Rectal smooth muscle tissue (tissue), 1 donor: ENCODE data around the gene PRPF40B.

Experiments used
- H3K27ac ChIP-seq: one replicate; pipeline ENCODE4 v1.7.0; 2013; ENCODE audit warnings: low read depth, low read length, inconsistent platforms
- H3K27me3 ChIP-seq: one replicate; pipeline ENCODE4 v1.7.0; 2013; ENCODE audit warnings: low read length; ENCODE audit not compliant: control insufficient read depth, insufficient read depth
- H3K36me3 ChIP-seq: one replicate; pipeline ENCODE4 v1.7.0; 2013; ENCODE audit warnings: low read length; ENCODE audit not compliant: control insufficient read depth, insufficient read depth
- H3K4me1 ChIP-seq: one replicate; pipeline ENCODE4 v1.7.0; 2013; ENCODE audit warnings: low read length; ENCODE audit not compliant: control insufficient read depth, insufficient read depth
- H3K4me3 ChIP-seq: one replicate; pipeline ENCODE4 v1.7.0; 2013; ENCODE audit warnings: low read length
- H3K9ac ChIP-seq: one replicate; pipeline ENCODE4 v1.7.0; 2013; ENCODE audit warnings: low read length

PRPF40B gene

GRCh38 chr12:49645146-49646039 is 22.0 kb downstream of the PRPF40B start:
- Histone ChIP-seq H3K36me3 (peaks cover 12% of the 10 kb centered on the region), H3K27me3 (no peaks in the 10 kb centered on the region), H3K4me3 (no peak overlapping the region), H3K9ac (no peak overlapping the region), H3K4me1 (peaks cover 2% of the 10 kb centered on the region), H3K27ac (no peak overlapping the region)

GRCh38 chr12:49646331-49646830 is 23.0 kb downstream of the PRPF40B start:
- Histone ChIP-seq H3K4me1 (peaks cover 2% of the 10 kb centered on the region), H3K4me3 (no peak overlapping the region), H3K9ac (no peak overlapping the region), H3K36me3 (peaks cover 10% of the 10 kb centered on the region), H3K27ac (no peak overlapping the region), H3K27me3 (no peaks in the 10 kb centered on the region)

- H3K27ac ChIP-seq = no peak overlapping the region
- no peaks in the 10 kb centered on the region for H3K27me3 ChIP-seq
- no peak overlapping the region for H3K9ac ChIP-seq
These were observed 23.7 kb downstream of the PRPF40B start for GRCh38 chr12:49646871-49647654.

GRCh38 chr12:49647827-49648711 is 24.7 kb downstream of the PRPF40B start:
- no peak overlapping the region for H3K4me3 ChIP-seq
- no peak overlapping the region for H3K27ac ChIP-seq
- H3K9ac ChIP-seq = no peak overlapping the region
- peaks cover 5% of the 10 kb centered on the region for H3K36me3 ChIP-seq
- no peaks in the 10 kb centered on the region for H3K27me3 ChIP-seq
- peaks cover 2% of the 10 kb centered on the region for H3K4me1 ChIP-seq

More at GRCh38 chr12:49646871-49647654, 23.7 kb downstream of the PRPF40B start:
- Histone ChIP-seq H3K36me3 (peaks cover 9% of the 10 kb centered on the region), H3K4me3 (no peak overlapping the region), H3K4me1 (peaks cover 2% of the 10 kb centered on the region)

GRCh38 chr12:49648712-49649003 is 25.3 kb downstream of the PRPF40B start:
- H3K36me3 ChIP-seq = peaks cover 5% of the 10 kb centered on the region
- H3K4me1 ChIP-seq = peaks cover 2% of the 10 kb centered on the region
- H3K27ac ChIP-seq = no peak overlapping the region
- H3K9ac ChIP-seq = no peak overlapping the region
- no peaks in the 10 kb centered on the region for H3K27me3 ChIP-seq
- no peak overlapping the region for H3K4me3 ChIP-seq

GRCh38 chr12:49649445-49649844 is 26.1 kb downstream of the PRPF40B start:
- H3K36me3 ChIP-seq = peaks cover 5% of the 10 kb centered on the region
- H3K4me3 ChIP-seq = no peak overlapping the region
- H3K4me1 ChIP-seq = peaks cover 2% of the 10 kb centered on the region
- H3K27me3 ChIP-seq = no peaks in the 10 kb centered on the region
- no peak overlapping the region for H3K27ac ChIP-seq
- H3K9ac ChIP-seq = no peak overlapping the region

- H3K4me1 ChIP-seq = no peaks in the 10 kb centered on the region
- no peak overlapping the region for H3K4me3 ChIP-seq
- no peak overlapping the region for H3K9ac ChIP-seq
- H3K27me3 ChIP-seq = no peaks in the 10 kb centered on the region
- no peak overlapping the region for H3K27ac ChIP-seq
- peaks cover 5% of the 10 kb centered on the region for H3K36me3 ChIP-seq
These were observed 26.5 kb downstream of the PRPF40B start for GRCh38 chr12:49649892-49650291.

GRCh38 chr12:49651855-49652254 is 28.5 kb downstream of the PRPF40B start:
- no peak overlapping the region for H3K27ac ChIP-seq
- H3K4me3 ChIP-seq = no peak overlapping the region
- no peak overlapping the region for H3K9ac ChIP-seq
- peaks cover 11% of the 10 kb centered on the region for H3K36me3 ChIP-seq
- no peaks in the 10 kb centered on the region for H3K27me3 ChIP-seq
- no peaks in the 10 kb centered on the region for H3K4me1 ChIP-seq

- Histone ChIP-seq H3K27ac (no peak overlapping the region), H3K4me3 (no peak overlapping the region), H3K36me3 (peaks cover 17% of the 10 kb centered on the region), H3K9ac (no peak overlapping the region), H3K4me1 (no peaks in the 10 kb centered on the region), H3K27me3 (no peaks in the 10 kb centered on the region)
These were observed 29.7 kb downstream of the PRPF40B start for GRCh38 chr12:49652921-49653520.

GRCh38 chr12:49654715-49655114 is 31.4 kb downstream of the PRPF40B start:
- Histone ChIP-seq H3K4me1 (no peaks in the 10 kb centered on the region), H3K36me3 (peaks cover 14% of the 10 kb centered on the region), H3K4me3 (no peak overlapping the region), H3K27ac (no peak overlapping the region), H3K9ac (no peak overlapping the region), H3K27me3 (no peaks in the 10 kb centered on the region)

GRCh38 chr12:49655595-49656236 is 32.4 kb downstream of the PRPF40B start:
- Histone ChIP-seq H3K9ac (no peak overlapping the region), H3K27ac (no peak overlapping the region), H3K36me3 (peaks cover 14% of the 10 kb centered on the region), H3K4me3 (no peak overlapping the region), H3K4me1 (no peaks in the 10 kb centered on the region), H3K27me3 (no peaks in the 10 kb centered on the region)
